GM12878 (cell line): ENCODE results near the gene TSHZ2. TPM values are rescaled to one million over a fixed set of nuclear protein-coding genes. Genes with fewer than 3 reads are reported as not detected.

Source experiments
- ATAC-seq: fragments of 200-7000 bp; cut with Tn5 transposase; 3 replicates; pipeline ENCODE4 v1.9.1; 2020; ENCODE audit warnings: mild to moderate bottlenecking, moderate library complexity
- BruUV-seq: library from RNA; stranded (reverse); fragments of 400-500 nt; replicated peaks from 2 replicates; lab custom pipeline; 2021; lab: Mats Ljungman, UMichigan
- CTCF ChIA-PET: fragments of 300-600 bp; sonication (Branson Sonifier 250); formaldehyde crosslinking; extraction: SDS; loops from one replicate; lab custom pipeline; 2021; ENCODE audit warnings: inconsistent platforms; lab: Yijun Ruan, JAX
- POLR2A ChIA-PET: fragments of 350-600 bp; formaldehyde crosslinking; extraction: SDS; loops from one replicate; lab custom pipeline; 2021; ENCODE audit warnings: inconsistent platforms; lab: Charles Lee
- RAD21 ChIA-PET: fragments of 300-600 bp; sonication (Branson Sonifier 250); formaldehyde crosslinking; loops from one replicate; lab custom pipeline; 2023; ENCODE audit warnings: antibody characterized with exemption; ENCODE audit not compliant: unreplicated experiment; lab: Charles Lee
- SMC1A ChIA-PET: fragments of 300-600 bp; sonication (Branson Sonifier 250); formaldehyde crosslinking; loops from one replicate; lab custom pipeline; 2023; ENCODE audit not compliant: unreplicated experiment, uncharacterized antibody; lab: Charles Lee
- DNase-seq: peaks from one replicate; pipeline ENCODE4 v3.0.0-alpha.2; 2011; ENCODE audit warnings: low read depth, low spot score
- FAIRE-seq: peaks from 3 replicates; lab custom pipeline; 2011; peaks lifted over from hg19 to GRCh38; lab: Jason Lieb, UNC
- H2AFZ ChIP-seq: 2 replicates; pipeline ENCODE4 v1.6.0; 2011; ENCODE audit warnings: low read depth, low read length, control low read depth; ENCODE audit not compliant: control insufficient read depth
- H3K27ac ChIP-seq: 2 replicates; pipeline ENCODE4 v1.5.1; 2011; ENCODE audit warnings: control low read depth; ENCODE audit not compliant: control insufficient read depth, insufficient read depth
- H3K27me3 ChIP-seq, 2 experiments: replicated peaks in 1 of 2; 2 replicates each; pipeline versions ENCODE4 v1.6.0 to v1.6.1; 2011; ENCODE audit warnings: low read length in 1 of 2; ENCODE audit not compliant: control insufficient read depth in 2 of 2, insufficient read depth in 2 of 2
- H3K36me3 ChIP-seq, 2 experiments: 2 replicates each; pipeline ENCODE4 v1.5.1; 2011; ENCODE audit warnings: low read length in 1 of 2; ENCODE audit not compliant: control insufficient read depth in 2 of 2, insufficient read depth in 2 of 2
- H3K4me1 ChIP-seq: 2 replicates; pipeline ENCODE4 v1.6.1; 2011; ENCODE audit warnings: mild to moderate bottlenecking, low read length, moderate library complexity, mixed read lengths; ENCODE audit not compliant: control insufficient read depth, insufficient read depth
- H3K4me2 ChIP-seq: 2 replicates; pipeline ENCODE4 v1.6.0; 2011; ENCODE audit warnings: control low read depth; ENCODE audit not compliant: control insufficient read depth, insufficient read depth
- H3K4me3 ChIP-seq: fragments of 200-600 bp; sonication (generic); 2 replicates; pipeline ENCODE4 v1.5.1; 2016
- H3K79me2 ChIP-seq: 2 replicates; pipeline ENCODE4 v1.6.0; 2011; ENCODE audit warnings: low read length; ENCODE audit not compliant: control insufficient read depth, insufficient read depth
- H3K9ac ChIP-seq: 2 replicates; pipeline ENCODE4 v1.8.0; 2011; ENCODE audit warnings: low read length, control low read depth, mixed read lengths; ENCODE audit not compliant: control insufficient read depth, insufficient read depth
- H3K9me3 ChIP-seq: replicated peaks from 3 replicates; pipeline ENCODE4 v1.5.1; 2011; ENCODE audit warnings: mild to moderate bottlenecking, low read length; ENCODE audit not compliant: control insufficient read depth, insufficient read depth
- H4K20me1 ChIP-seq: 2 replicates; pipeline ENCODE4 v1.6.0; 2011; ENCODE audit not compliant: control insufficient read depth, insufficient read depth
- BRCA1 ChIP-seq: IDR thresholded peaks from 2 replicates; pipeline ENCODE4 v1.6.1; 2011; ENCODE audit warnings: low read depth, low read length, improper control_type of control experiment
- ESRRA ChIP-seq: IDR thresholded peaks from 2 replicates; pipeline ENCODE4 v1.6.1; 2012; ENCODE audit warnings: mild to moderate bottlenecking, low read length, improper control_type of control experiment
- HDAC2 ChIP-seq: fragments of 200-600 bp; sonication (generic); IDR thresholded peaks from 2 replicates; pipeline ENCODE4 v1.6.1; 2017
- IKZF2 ChIP-seq, 2 experiments: fragments of 450-650 bp; IDR thresholded peaks; 2 replicates each; pipeline ENCODE4 v1.6.1; 2017; ENCODE audit warnings: mild to moderate bottlenecking in 2 of 2, moderate library complexity in 2 of 2
- IRF4 ChIP-seq: IDR thresholded peaks from 2 replicates; pipeline ENCODE4 v1.6.1; 2011; ENCODE audit warnings: low read depth, low read length
- MEF2A ChIP-seq: IDR thresholded peaks from 2 replicates; pipeline ENCODE4 v1.6.1; 2011; ENCODE audit warnings: low read depth, mild to moderate bottlenecking, low read length, moderate library complexity; ENCODE audit not compliant: insufficient read depth
- MXI1 ChIP-seq: fragments of 150-350 bp; IDR thresholded peaks from 2 replicates; pipeline ENCODE4 v1.6.1; 2011; ENCODE audit warnings: low read depth, mild to moderate bottlenecking, inconsistent platforms, low read length, improper control_type of control experiment
- POU2F2 ChIP-seq: IDR thresholded peaks from 3 replicates; pipeline ENCODE4 v1.6.1; 2011; ENCODE audit warnings: low read depth, mild to moderate bottlenecking, low read length, borderline replicate concordance
- RELA ChIP-seq: fragments of 450-650 bp; IDR thresholded peaks from 2 replicates; pipeline ENCODE4 v1.8.0; 2014; ENCODE audit warnings: borderline replicate concordance; ENCODE audit not compliant: partially characterized antibody
- SPI1 ChIP-seq: IDR thresholded peaks from 2 replicates; pipeline ENCODE4 v1.6.1; 2011; ENCODE audit warnings: low read depth, mild to moderate bottlenecking, low read length, moderate library complexity, borderline replicate concordance; ENCODE audit not compliant: insufficient read depth
- TCF12 ChIP-seq: IDR thresholded peaks from 2 replicates; pipeline ENCODE4 v1.6.1; 2011; ENCODE audit warnings: low read depth, mild to moderate bottlenecking, low read length
- WGBS: methylation state at CpG from one replicate; pipeline ENCODE4 v1.1.6; 2016; ENCODE audit warnings: low lambda C conversion rate; ENCODE audit not compliant: insufficient replicate concordance, insufficient coverage; ENCODE audit errors: missing lambda C conversion rate; 5-methylcytosine and 5-hydroxymethylcytosine counted together
- in situ Hi-C: fragments of 300-500 bp; cut with MboI; formaldehyde crosslinking; loops from 9 replicates; pipeline ENCODE4 v1.14.3; 2018; ENCODE audit warnings: mixed read lengths
- intact Hi-C: fragments of 100-400 bp; cut with micrococcal nuclease; formaldehyde crosslinking; loops from one replicate; pipeline ENCODE4 v1.14.2; 2022; ENCODE audit not compliant: unreplicated experiment
- polyA plus RNA-seq, 11 experiments: library from polyadenylated mRNA; depleted of rRNA in 4 of 11; unstranded in 6 of 11; stranded (reverse) in 5 of 11; fragments of >200 nt; fragmentation: Nextera tagmentation in 4 of 11; fragmentation: Illumina TruSeq in 1 of 11; extraction: Ambion mirVana in 4 of 11; extraction: Trizol in 1 of 11; gene quantifications; 1 replicate in 1 of 11; 2 replicates in 10 of 11; pipeline versions ENCODE4 v1.2.1 to v1.2.3, GENCODE V29; 2011 to 2016; ENCODE audit warnings: inconsistent platforms in 2 of 11, missing spikeins in 2 of 11, low read depth in 1 of 11
- total RNA-seq, 4 experiments: library from RNA; depleted of rRNA in 3 of 4; stranded (reverse); fragments of >200 nt in 3 of 4; fragmentation: Illumina TruSeq in 1 of 4; extraction: Trizol in 1 of 4; gene quantifications; 2 replicates each; pipeline versions ENCODE4 v1.2.1 to v1.2.3, GENCODE V29; 2013 to 2021
- TF ChIP-seq, protein P1 (sequence below): IDR thresholded peaks from 2 replicates; pipeline ENCODE4 v1.6.1; 2011; ENCODE audit warnings: low read depth, low read length, improper control_type of control experiment, borderline replicate concordance
- TF ChIP-seq, protein P2 (sequence below): fragments of 450-650 bp; conservative IDR thresholded peaks from 2 replicates; pipeline ENCODE4 v1.6.1; 2017; ENCODE audit warnings: mild to moderate bottlenecking, moderate library complexity

TSHZ2 gene
- total and polyA plus RNA-seq, 10 of the 15 experiments (the other 5 are each of a cell fraction or from before 2014, with no cell fraction given), result 0.01 to 0.86 (median 0.13) TPM; not detected in 2

DNA sequence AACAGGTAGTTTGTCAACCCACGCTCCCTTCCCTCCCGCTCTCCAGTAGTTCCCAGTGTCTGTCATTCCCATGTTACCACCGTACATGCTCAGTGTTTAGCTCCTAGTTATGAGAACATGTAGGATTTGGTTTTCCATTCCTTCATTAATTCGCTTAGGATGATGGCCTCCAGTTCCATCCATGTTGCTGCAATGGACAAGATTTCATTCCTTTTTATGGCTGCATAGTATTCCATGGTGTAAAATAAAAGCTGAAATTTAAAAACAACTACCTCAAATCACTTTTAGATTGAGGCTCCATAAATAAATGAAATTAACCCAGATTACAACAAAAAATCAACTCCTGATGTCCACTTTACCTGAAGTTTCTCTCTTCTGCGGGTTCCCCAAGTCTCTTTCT lies 430.9 kb downstream of the TSHZ2 start:
- ChIA-PET SMC1A (no interaction called here), CTCF (no interaction called here), POLR2A (no interaction called here), RAD21 (no interaction called here)
- DNase-seq, result no peak
- H3K27me3 ChIP-seq, result no peaks in the 10 kb centered on the region; a peak in 1 of 4 replicates
- no peaks in the 10 kb centered on the region for H3K36me3 ChIP-seq
- in situ Hi-C loops, result no loop called here
- intact Hi-C loops, result no loop called here
- no peak overlapping the region for H3K9ac ChIP-seq
- H4K20me1 ChIP-seq, result no peaks in the 10 kb centered on the region
- ATAC-seq, result no peak
- H2AFZ ChIP-seq, result no peak overlapping the region
- no peak overlapping the region for H3K4me3 ChIP-seq
- no TSS peak for BruUV-seq
- H3K9me3 ChIP-seq, result peaks cover 1% of the 10 kb centered on the region; the same call in 2 of the 3 replicates
- TF ChIP-seq HDAC2 (no peak), MXI1 (no peak)
- TF ChIP-seq, protein P1, sequence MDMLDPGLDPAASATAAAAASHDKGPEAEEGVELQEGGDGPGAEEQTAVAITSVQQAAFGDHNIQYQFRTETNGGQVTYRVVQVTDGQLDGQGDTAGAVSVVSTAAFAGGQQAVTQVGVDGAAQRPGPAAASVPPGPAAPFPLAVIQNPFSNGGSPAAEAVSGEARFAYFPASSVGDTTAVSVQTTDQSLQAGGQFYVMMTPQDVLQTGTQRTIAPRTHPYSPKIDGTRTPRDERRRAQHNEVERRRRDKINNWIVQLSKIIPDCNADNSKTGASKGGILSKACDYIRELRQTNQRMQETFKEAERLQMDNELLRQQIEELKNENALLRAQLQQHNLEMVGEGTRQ, result no peak
- no peaks in the 10 kb centered on the region for H3K4me1 ChIP-seq
- no peak overlapping the region for H3K27ac ChIP-seq
- 68% methylated on average over 5 of the region's 5 CpGs for WGBS
- no peak overlapping the region for H3K4me2 ChIP-seq
- H3K79me2 ChIP-seq, result no peaks in the 10 kb centered on the region
- FAIRE-seq, result no peak

DNA sequence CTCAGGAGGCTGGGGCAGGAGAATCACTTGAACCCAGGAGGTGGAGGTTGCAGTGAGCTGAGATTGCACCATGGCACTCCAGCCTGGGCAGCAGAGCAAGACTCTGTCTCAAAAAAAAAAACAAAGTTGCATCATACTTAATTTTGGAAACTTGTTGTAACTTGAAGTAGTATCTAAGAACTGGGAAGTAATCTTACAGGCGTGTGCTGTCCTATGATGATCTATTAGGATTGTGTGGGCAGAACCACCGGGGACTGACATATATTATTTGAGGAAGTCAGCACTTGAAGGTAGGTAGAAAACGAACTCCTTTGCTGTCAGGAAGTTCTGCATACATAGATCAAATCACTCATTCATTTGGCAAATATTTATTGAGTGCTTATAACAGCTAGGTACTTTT lies 433.0 kb downstream of the TSHZ2 start:
- Histone ChIP-seq H2AFZ (no peak overlapping the region), H3K4me2 (no peak overlapping the region), H4K20me1 (no peaks in the 10 kb centered on the region)
- ChIA-PET CTCF (interaction anchor here (1.0 to 1.4 kb wide), 2 partner anchors 8 to 534 kb away, joined by 3 read pairs; no protein-coding TSS in a partner anchor), POLR2A (no interaction called here)
- in situ Hi-C loops, result no loop called here
- TF ChIP-seq HDAC2, result no peak
- TF ChIP-seq BRCA1, result no peak
- TF ChIP-seq MXI1, result no peak
- TF ChIP-seq, protein P2, sequence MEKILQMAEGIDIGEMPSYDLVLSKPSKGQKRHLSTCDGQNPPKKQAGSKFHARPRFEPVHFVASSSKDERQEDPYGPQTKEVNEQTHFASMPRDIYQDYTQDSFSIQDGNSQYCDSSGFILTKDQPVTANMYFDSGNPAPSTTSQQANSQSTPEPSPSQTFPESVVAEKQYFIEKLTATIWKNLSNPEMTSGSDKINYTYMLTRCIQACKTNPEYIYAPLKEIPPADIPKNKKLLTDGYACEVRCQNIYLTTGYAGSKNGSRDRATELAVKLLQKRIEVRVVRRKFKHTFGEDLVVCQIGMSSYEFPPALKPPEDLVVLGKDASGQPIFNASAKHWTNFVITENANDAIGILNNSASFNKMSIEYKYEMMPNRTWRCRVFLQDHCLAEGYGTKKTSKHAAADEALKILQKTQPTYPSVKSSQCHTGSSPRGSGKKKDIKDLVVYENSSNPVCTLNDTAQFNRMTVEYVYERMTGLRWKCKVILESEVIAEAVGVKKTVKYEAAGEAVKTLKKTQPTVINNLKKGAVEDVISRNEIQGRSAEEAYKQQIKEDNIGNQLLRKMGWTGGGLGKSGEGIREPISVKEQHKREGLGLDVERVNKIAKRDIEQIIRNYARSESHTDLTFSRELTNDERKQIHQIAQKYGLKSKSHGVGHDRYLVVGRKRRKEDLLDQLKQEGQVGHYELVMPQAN, result no peak
- no peak for TF ChIP-seq IKZF2 (IDR thresholded peaks at IDR 0.05)
- TF ChIP-seq TCF12, result no peak
- no peak for TF ChIP-seq POU2F2
- TF ChIP-seq ESRRA, result no peak
- TF ChIP-seq RELA, result no peak
- no peak for TF ChIP-seq SPI1
- no peak for TF ChIP-seq IRF4
- no peak for TF ChIP-seq MEF2A
- TF ChIP-seq, all 136 proteins: peak for 0
- H3K79me2 ChIP-seq, result no peaks in the 10 kb centered on the region
- RAD21 ChIA-PET, result no interaction called here
- H3K9me3 ChIP-seq, result peaks cover 1% of the 10 kb centered on the region; the same call in 2 of the 3 replicates
- no peak overlapping the region for H3K4me3 ChIP-seq
- 23% methylated on average over 3 of the region's 3 CpGs for WGBS
- no peak overlapping the region for H3K27ac ChIP-seq
- intact Hi-C loops, result no loop called here
- FAIRE-seq (no peak), DNase-seq (no peak), ATAC-seq (no peak)
- H3K4me1 ChIP-seq, result no peaks in the 10 kb centered on the region
- no peak overlapping the region for H3K9ac ChIP-seq
- SMC1A ChIA-PET, result no interaction called here
- no peaks in the 10 kb centered on the region for H3K27me3 ChIP-seq
- no TSS peak for BruUV-seq
- H3K36me3 ChIP-seq, result no peaks in the 10 kb centered on the region
